A549 (cell line): Measurements from ENCODE around the gene GRIN2C. TPM values are rescaled to one million over a fixed set of nuclear protein-coding genes. Genes with fewer than 3 reads are reported as not detected.

ENCODE experiments used
- ATAC-seq, 2 experiments: fragments of 200-7000 bp in 1 of 2; fragments of >200 bp in 1 of 2; cut with Nextera tagmentation in 1 of 2; cut with Tn5 transposase in 1 of 2; 3 replicates each; pipeline versions ENCODE4 v1.8.0 to v1.9.1; 2018 to 2020; ENCODE audit warnings: mild to moderate bottlenecking in 1 of 2, moderate library complexity in 1 of 2
- CTCF ChIA-PET: fragments of 300-600 bp; sonication (Branson Sonifier 250); formaldehyde crosslinking; extraction: SDS; loops from one replicate; lab custom pipeline; 2021; ENCODE audit warnings: antibody characterized with exemption, inconsistent platforms; lab: Yijun Ruan, JAX
- POLR2A ChIA-PET: fragments of 350-600 bp; formaldehyde crosslinking; extraction: SDS; loops from one replicate; lab custom pipeline; 2021; ENCODE audit warnings: antibody characterized with exemption, inconsistent platforms; lab: Yijun Ruan, JAX
- DNase-seq, 2 experiments: peaks; one replicate each; pipeline versions ENCODE4 v3.0.0 to v3.0.0-alpha.2; 2011 to 2016; ENCODE audit warnings: low read depth in 1 of 2, low spot score in 1 of 2
- FAIRE-seq: peaks from 2 replicates; lab custom pipeline; 2011; peaks lifted over from hg19 to GRCh38; lab: Jason Lieb, UNC
- H3K27ac ChIP-seq, 2 experiments: fragments of >200 bp; sonication (Bioruptor Twin); formaldehyde crosslinking; 3 replicates each; pipeline ENCODE4 v1.5.1; 2016 to 2017
- H3K4me1 ChIP-seq: fragments of >200 bp; sonication (Bioruptor Twin); formaldehyde crosslinking; 3 replicates; pipeline ENCODE4 v1.6.1; 2016
- H3K4me2 ChIP-seq: fragments of >200 bp; sonication (Bioruptor Twin); formaldehyde crosslinking; 3 replicates; pipeline ENCODE4 v1.6.1; 2016
- H3K4me3 ChIP-seq: fragments of >200 bp; sonication (Bioruptor Twin); formaldehyde crosslinking; 3 replicates; pipeline ENCODE4 v1.5.1; 2016
- H3K9me3 ChIP-seq: fragments of >200 bp; sonication (Bioruptor Twin); formaldehyde crosslinking; 3 replicates; pipeline ENCODE4 v1.6.1; 2016
- CBX2 ChIP-seq: fragments of 200-600 bp; sonication (generic); IDR thresholded peaks from 2 replicates; pipeline ENCODE4 v1.6.1; 2016; ENCODE audit warnings: low read depth, mild to moderate bottlenecking, borderline replicate concordance
- EP300 ChIP-seq, 2 experiments: fragments of >200 bp; sonication (Bioruptor Twin); formaldehyde crosslinking; IDR thresholded peaks; 2 replicates in 1 of 2; 3 replicates in 1 of 2; pipeline ENCODE4 v1.6.1; 2016 to 2017
- ESRRA ChIP-seq: fragments of 150-350 bp; IDR thresholded peaks from 2 replicates; pipeline ENCODE4 v1.6.1; 2014; ENCODE audit warnings: mild to moderate bottlenecking, low read length, borderline replicate concordance
- FOSL2 ChIP-seq, 2 experiments: fragments of 450-650 bp in 1 of 2; fragments of >200 bp in 1 of 2; sonication (Bioruptor Twin) in 1 of 2; formaldehyde crosslinking; IDR thresholded peaks; 2 replicates each; pipeline versions ENCODE4 v1.5.0 to v1.6.1; 2016 to 2020; ENCODE audit warnings: mild to moderate bottlenecking in 1 of 2, moderate library complexity in 1 of 2
- GATA3 ChIP-seq: IDR thresholded peaks from 2 replicates; pipeline ENCODE4 v1.6.1; 2012; ENCODE audit warnings: borderline replicate concordance
- JUN ChIP-seq, 2 experiments: fragments of >200 bp; sonication (Bioruptor Twin); formaldehyde crosslinking; IDR thresholded peaks; 2 replicates in 1 of 2; 3 replicates in 1 of 2; pipeline ENCODE4 v1.6.1; 2016 to 2017
- MAFK ChIP-seq: fragments of 450-650 bp; IDR thresholded peaks from 2 replicates; pipeline ENCODE4 v1.6.1; 2014; ENCODE audit not compliant: partially characterized antibody
- MYC ChIP-seq: IDR thresholded peaks from 2 replicates; pipeline ENCODE4 v1.6.1; 2012; ENCODE audit warnings: mild to moderate bottlenecking, inconsistent platforms, low read length, improper control_type of control experiment, borderline replicate concordance
- NPAS2 ChIP-seq: fragments of 250-450 bp; sonication (Bioruptor Pico); IDR thresholded peaks from 2 replicates; pipeline ENCODE4 v1.8.0; 2022; ENCODE audit warnings: mild to moderate bottlenecking, moderate library complexity, borderline replicate concordance
- PHF8 ChIP-seq: fragments of 200-600 bp; sonication (generic); IDR thresholded peaks from 2 replicates; pipeline ENCODE4 v1.6.1; 2016; ENCODE audit warnings: low read depth, mild to moderate bottlenecking, antibody characterized with exemption, moderate library complexity, borderline replicate concordance
- POLR2A ChIP-seq: IDR thresholded peaks from 2 replicates; pipeline ENCODE4 v1.6.1; 2012; ENCODE audit warnings: mild to moderate bottlenecking, low read length
- RAD21 ChIP-seq, 2 experiments: fragments of >200 bp in 1 of 2; sonication (Bioruptor Twin) in 1 of 2; formaldehyde crosslinking in 1 of 2; IDR thresholded peaks in 1 of 2; conservative IDR thresholded peaks in 1 of 2; 2 replicates in 1 of 2; 3 replicates in 1 of 2; pipeline ENCODE4 v1.6.1; 2012 to 2018; ENCODE audit warnings: inconsistent platforms in 1 of 2
- RCOR1 ChIP-seq: fragments of 150-350 bp; IDR thresholded peaks from 2 replicates; pipeline ENCODE4 v1.6.1; 2014; ENCODE audit warnings: antibody characterized with exemption, low read length, low read depth
- SMC3 ChIP-seq: fragments of >200 bp; sonication (Bioruptor Twin); formaldehyde crosslinking; IDR thresholded peaks from 3 replicates; pipeline ENCODE4 v1.6.1; 2018; ENCODE audit warnings: inconsistent platforms
- TP53 ChIP-seq: fragments of 250-450 bp; sonication (Bioruptor Pico); IDR thresholded peaks from 2 replicates; pipeline ENCODE4 v1.5.0; 2021; ENCODE audit warnings: mild to moderate bottlenecking, moderate library complexity
- ZFP36 ChIP-seq: fragments of 450-650 bp; IDR thresholded peaks from 2 replicates; pipeline ENCODE4 v1.6.1; 2014; ENCODE audit warnings: borderline replicate concordance; ENCODE audit not compliant: partially characterized antibody
- ZSCAN20 ChIP-seq: fragments of 250-450 bp; sonication (Bioruptor Pico); IDR thresholded peaks from 2 replicates; pipeline ENCODE4 v1.8.0; 2022; ENCODE audit warnings: mild to moderate bottlenecking, moderate library complexity
- WGBS: methylation state at CpG from one replicate; pipeline ENCODE4 v1.1.6; 2017; ENCODE audit errors: missing lambda C conversion rate; 5-methylcytosine and 5-hydroxymethylcytosine counted together
- polyA plus RNA-seq, 4 experiments: library from polyadenylated mRNA; depleted of rRNA in 3 of 4; stranded (reverse); fragments of >200 nt; fragmentation: RNase III in 1 of 4; extraction: RNeasy Plus Mini Kit Qiagen cat#74134 plus additional on column Dnase treatment in 1 of 4; gene quantifications; 2 replicates in 3 of 4; 3 replicates in 1 of 4; pipeline ENCODE4 v1.2.3, GENCODE V29; 2011 to 2017
- TF ChIP-seq, protein P1 (sequence below): fragments of >200 bp; sonication (Bioruptor Twin); formaldehyde crosslinking; IDR thresholded peaks from 3 replicates; pipeline ENCODE4 v1.5.1; 2016
- TF ChIP-seq, protein P2 (sequence below): fragments of 450-650 bp; IDR thresholded peaks from 2 replicates; pipeline ENCODE4 v1.6.1; 2014; ENCODE audit warnings: antibody characterized with exemption
- TF ChIP-seq, protein P3 (sequence below): IDR thresholded peaks from 2 replicates; pipeline ENCODE4 v1.6.1; 2012
- TF ChIP-seq, protein P4 (sequence below): fragments of 150-350 bp; IDR thresholded peaks from 2 replicates; pipeline ENCODE4 v1.6.1; 2014; ENCODE audit warnings: low read depth, mild to moderate bottlenecking, low read length

Gene GRIN2C
- polyA plus RNA-seq, 2 of the 4 experiments (the other 2 are of a cell fraction), result 0.17 to 0.28 TPM

GRCh38 chr17:74846621-74847020 is 13.1 kb downstream of the GRIN2C start:
- FAIRE-seq, result no peak
- H3K27ac ChIP-seq, result no peak overlapping the region
- TF ChIP-seq FOSL2 (IDR thresholded peaks at IDR 0.05), result no peak
- TF ChIP-seq FOSL2 (CRISPR knock-in tag; IDR thresholded peaks at IDR 0.05), result no peak
- TF ChIP-seq, protein P1, sequence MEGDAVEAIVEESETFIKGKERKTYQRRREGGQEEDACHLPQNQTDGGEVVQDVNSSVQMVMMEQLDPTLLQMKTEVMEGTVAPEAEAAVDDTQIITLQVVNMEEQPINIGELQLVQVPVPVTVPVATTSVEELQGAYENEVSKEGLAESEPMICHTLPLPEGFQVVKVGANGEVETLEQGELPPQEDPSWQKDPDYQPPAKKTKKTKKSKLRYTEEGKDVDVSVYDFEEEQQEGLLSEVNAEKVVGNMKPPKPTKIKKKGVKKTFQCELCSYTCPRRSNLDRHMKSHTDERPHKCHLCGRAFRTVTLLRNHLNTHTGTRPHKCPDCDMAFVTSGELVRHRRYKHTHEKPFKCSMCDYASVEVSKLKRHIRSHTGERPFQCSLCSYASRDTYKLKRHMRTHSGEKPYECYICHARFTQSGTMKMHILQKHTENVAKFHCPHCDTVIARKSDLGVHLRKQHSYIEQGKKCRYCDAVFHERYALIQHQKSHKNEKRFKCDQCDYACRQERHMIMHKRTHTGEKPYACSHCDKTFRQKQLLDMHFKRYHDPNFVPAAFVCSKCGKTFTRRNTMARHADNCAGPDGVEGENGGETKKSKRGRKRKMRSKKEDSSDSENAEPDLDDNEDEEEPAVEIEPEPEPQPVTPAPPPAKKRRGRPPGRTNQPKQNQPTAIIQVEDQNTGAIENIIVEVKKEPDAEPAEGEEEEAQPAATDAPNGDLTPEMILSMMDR, result no peak
- TF ChIP-seq, protein P2, sequence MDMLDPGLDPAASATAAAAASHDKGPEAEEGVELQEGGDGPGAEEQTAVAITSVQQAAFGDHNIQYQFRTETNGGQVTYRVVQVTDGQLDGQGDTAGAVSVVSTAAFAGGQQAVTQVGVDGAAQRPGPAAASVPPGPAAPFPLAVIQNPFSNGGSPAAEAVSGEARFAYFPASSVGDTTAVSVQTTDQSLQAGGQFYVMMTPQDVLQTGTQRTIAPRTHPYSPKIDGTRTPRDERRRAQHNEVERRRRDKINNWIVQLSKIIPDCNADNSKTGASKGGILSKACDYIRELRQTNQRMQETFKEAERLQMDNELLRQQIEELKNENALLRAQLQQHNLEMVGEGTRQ, result no peak
- TF ChIP-seq MAFK, result no peak
- no peak for TF ChIP-seq ESRRA
- TF ChIP-seq NPAS2 (CRISPR knock-in tag), result no peak
- TF ChIP-seq MYC, result no peak
- TF ChIP-seq POLR2A, result no peak
- TF ChIP-seq ZFP36, result no peak
- H3K4me3 ChIP-seq, result no peak overlapping the region
- POLR2A ChIA-PET, result interaction anchor here (1.1 to 1.6 kb wide), 2 partner anchors 12 to 26 kb away, joined by 3 to 4 read pairs; partner anchors contain the start of gene FDXR
- no peaks in the 10 kb centered on the region for H3K9me3 ChIP-seq
- no peak for ATAC-seq
- H3K4me1 ChIP-seq, result peaks cover 4% of the 10 kb centered on the region; the same call in 1 of the 3 replicates
- H3K4me2 ChIP-seq, result no peak overlapping the region
- DNase-seq, result no peak
- 86% methylated on average over 16 of the region's 16 CpGs for WGBS
- CTCF ChIA-PET, result interaction anchor here (0.6 to 42.4 kb wide), 6 partner anchors 8 to 701 kb away, joined by 4 to 1302 read pairs (median 4); partner anchors contain the start of genes FDXR, GRIN2C, NAT9 and OTOP2

- TF ChIP-seq PHF8 (no peak), ZSCAN20 (CRISPR knock-in tag) (no peak)
- Histone ChIP-seq H3K4me2 (peak overlapping the region; percentile 81), H3K27ac (peak overlapping the region; percentile 82 to 89; a peak in 5 of 6 replicates), H3K4me3 (peak overlapping the region; percentile 50), H3K4me1 (peaks cover 4% of the 10 kb centered on the region; the same call in 1 of the 3 replicates), H3K9me3 (no peaks in the 10 kb centered on the region)
- 69% methylated on average over 11 of the region's 26 CpGs for WGBS
- ATAC-seq (no peak), DNase-seq (no peak), FAIRE-seq (no peak)
- ChIA-PET CTCF (interaction anchor here (0.8 to 42.4 kb wide), 18 partner anchors 9 to 186 kb away, joined by 3 to 1302 read pairs (median 6); partner anchors contain the start of genes FDXR, GRIN2C, NAT9 and OTOP2), POLR2A (interaction anchor here (0.6 to 2.8 kb wide), 10 partner anchors 13 to 169 kb away, joined by 3 to 24 read pairs (median 4); partner anchors contain the start of genes FDXR, GRIN2C, MRPL58 and NAT9)
These were observed 16.4 kb downstream of the GRIN2C start for GRCh38 chr17:74843352-74843627.

DNA sequence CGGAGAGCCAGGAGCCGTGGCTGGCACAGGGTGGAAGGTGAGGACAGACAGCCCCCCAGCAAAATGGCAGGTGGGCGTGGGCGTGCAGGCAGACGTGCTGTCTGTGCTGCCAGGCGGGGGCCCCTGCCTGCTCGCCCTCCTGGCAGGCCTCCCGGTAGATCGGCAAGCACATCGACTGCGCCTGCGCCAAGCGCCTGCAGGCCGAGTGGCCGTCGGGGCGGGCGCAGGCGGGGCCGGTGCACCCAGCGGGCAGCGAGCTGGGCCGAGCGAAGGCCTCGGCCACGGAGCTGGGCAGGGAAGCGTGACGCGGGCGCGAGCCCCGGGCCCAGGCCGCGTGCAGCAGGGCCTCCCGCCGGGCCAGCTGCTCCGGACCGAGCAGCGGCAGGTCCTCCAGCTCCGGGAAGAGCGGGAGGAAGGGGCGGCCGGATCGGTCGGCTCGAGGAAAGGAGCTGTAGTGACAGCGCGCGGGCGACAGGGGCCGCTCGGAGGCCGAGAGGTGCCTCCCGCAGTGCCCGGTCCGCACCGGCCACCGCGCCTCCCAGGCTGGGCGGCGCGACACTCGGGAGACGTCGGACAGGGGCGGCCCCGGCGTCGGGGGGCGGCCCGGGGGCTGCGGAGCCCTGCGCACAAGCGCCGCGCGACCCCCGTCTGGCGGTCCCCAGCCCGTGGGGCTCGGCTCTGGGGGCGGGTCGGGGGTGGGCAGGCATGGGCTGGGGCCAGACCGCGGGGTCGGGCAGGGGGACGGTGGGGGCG is 16.9 kb downstream of the GRIN2C start:
- Histone ChIP-seq H3K4me3 (peak overlapping the region; percentile 50), H3K27ac (peak overlapping the region; percentile 82 to 89), H3K4me1 (peaks cover 4% of the 10 kb centered on the region; the same call in 1 of the 3 replicates), H3K4me2 (peak overlapping the region; percentile 81), H3K9me3 (no peaks in the 10 kb centered on the region)
- 3% methylated on average over 22 of the region's 88 CpGs for WGBS
- DNase-seq (peak; percentile 82 to 96), ATAC-seq (peak; percentile 79 to 89), FAIRE-seq (no peak)
- CTCF ChIA-PET, result interaction anchor here (0.7 to 42.4 kb wide), 19 partner anchors 9 to 185 kb away, joined by 3 to 1302 read pairs (median 6); partner anchors contain the start of genes FDXR, GRIN2C, NAT9 and OTOP2
- POLR2A ChIA-PET, result interaction anchor here (0.6 to 2.8 kb wide), 10 partner anchors 13 to 170 kb away, joined by 3 to 24 read pairs (median 4); partner anchors contain the start of genes FDXR, GRIN2C, MRPL58 and NAT9
- TF ChIP-seq, protein P3, sequence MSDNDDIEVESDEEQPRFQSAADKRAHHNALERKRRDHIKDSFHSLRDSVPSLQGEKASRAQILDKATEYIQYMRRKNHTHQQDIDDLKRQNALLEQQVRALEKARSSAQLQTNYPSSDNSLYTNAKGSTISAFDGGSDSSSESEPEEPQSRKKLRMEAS, result 0 out of 2 replicates have a peak, but pooled peaks have one; percentile 57
- TF ChIP-seq, protein P1, result peak; percentile 63
- peak; percentile 41 to 61; a peak in 4 of 5 replicates for TF ChIP-seq RAD21 (conservative IDR thresholded peaks at IDR 0.05 in 1 of 2, IDR thresholded peaks at IDR 0.05 in 1 of 2)
- TF ChIP-seq EP300 (IDR thresholded peaks at IDR 0.05), result no peak
- TF ChIP-seq CBX2, result no peak
- TF ChIP-seq POLR2A, result peak; percentile 77
- no peak for TF ChIP-seq TP53
- TF ChIP-seq, protein P4, sequence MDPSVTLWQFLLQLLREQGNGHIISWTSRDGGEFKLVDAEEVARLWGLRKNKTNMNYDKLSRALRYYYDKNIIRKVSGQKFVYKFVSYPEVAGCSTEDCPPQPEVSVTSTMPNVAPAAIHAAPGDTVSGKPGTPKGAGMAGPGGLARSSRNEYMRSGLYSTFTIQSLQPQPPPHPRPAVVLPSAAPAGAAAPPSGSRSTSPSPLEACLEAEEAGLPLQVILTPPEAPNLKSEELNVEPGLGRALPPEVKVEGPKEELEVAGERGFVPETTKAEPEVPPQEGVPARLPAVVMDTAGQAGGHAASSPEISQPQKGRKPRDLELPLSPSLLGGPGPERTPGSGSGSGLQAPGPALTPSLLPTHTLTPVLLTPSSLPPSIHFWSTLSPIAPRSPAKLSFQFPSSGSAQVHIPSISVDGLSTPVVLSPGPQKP, result no peak
- peak; percentile 26; the same call in 1 of the 3 replicates for TF ChIP-seq SMC3
- TF ChIP-seq RCOR1, result no peak
- peak in 1 of 2 experiments; percentile 71; a peak in 3 of 5 replicates for TF ChIP-seq JUN (IDR thresholded peaks at IDR 0.05)
- no peak for TF ChIP-seq ZFP36
- no peak for TF ChIP-seq GATA3
